ENCODE measurements around the gene KRTAP12-4. TPM values are rescaled to one million over a fixed set of nuclear protein-coding genes. Genes with fewer than 3 reads are reported as not detected.

Gene KRTAP12-4
- total RNA-seq, 3 donors from 2014 or later = not detected

GRCh38 chr21:44701541-44701940, 47.1 kb upstream of the KRTAP12-4 start:
- Histone ChIP-seq H3K4me1 (no peaks in the 10 kb centered on the region), H3K27ac (no peak overlapping the region), H3K27me3 (peaks cover 2 to 82% of the 10 kb centered on the region in 2 donors), H3K4me3 (no peak overlapping the region), H3K36me3 (no peaks in the 10 kb centered on the region), H3K9me3 (peaks cover 0 to 5% of the 10 kb centered on the region in 2 donors)
- no peak for TF ChIP-seq POLR2A (IDR thresholded peaks at IDR 0.05)
- TF ChIP-seq CTCF (IDR thresholded peaks at IDR 0.05) = no peak
- TF ChIP-seq POLR2AphosphoS5 (IDR thresholded peaks at IDR 0.05) = no peak
- intact Hi-C loops (cut with DNase I; ENCODE audit: low total_unique reads) = no loop called here
- no peak for DNase-seq (ENCODE audit: low spot score in 2 of 2)

GRCh38 chr21:44701023-44701400, 46.6 kb upstream of the KRTAP12-4 start:
- TF ChIP-seq CTCF (IDR thresholded peaks at IDR 0.05) (no peak), POLR2A (IDR thresholded peaks at IDR 0.05) (no peak)
- DNase-seq (ENCODE audit: low spot score in 2 of 2) = no peak
- Histone ChIP-seq H3K4me1 (no peaks in the 10 kb centered on the region), H3K27me3 (peaks cover 2 to 82% of the 10 kb centered on the region in 2 donors), H3K36me3 (no peaks in the 10 kb centered on the region), H3K27ac (no peak overlapping the region), H3K9me3 (peaks cover 0 to 3% of the 10 kb centered on the region in 2 donors), H3K4me3 (no peak overlapping the region)
- intact Hi-C loops (cut with DNase I; ENCODE audit: low total_unique reads) = no loop called here

GRCh38 chr21:44700101-44701022, 45.9 kb upstream of the KRTAP12-4 start:
- H3K4me1 ChIP-seq = no peaks in the 10 kb centered on the region
- TF ChIP-seq POLR2AphosphoS5 (IDR thresholded peaks at IDR 0.05) (no peak), POLR2A (IDR thresholded peaks at IDR 0.05) (no peak), CTCF (IDR thresholded peaks at IDR 0.05) (no peak)
- no peak overlapping the region for H3K27ac ChIP-seq
- DNase-seq (ENCODE audit: low spot score in 2 of 2) = peak in 1 of 2 donors; percentile 2
- no peak overlapping the region for H3K4me3 ChIP-seq
- H3K36me3 ChIP-seq = no peaks in the 10 kb centered on the region
- H3K27me3 ChIP-seq = peaks cover 2 to 81% of the 10 kb centered on the region in 2 donors
- H3K9me3 ChIP-seq = no peaks in the 10 kb centered on the region
- intact Hi-C loops (cut with DNase I; ENCODE audit: low total_unique reads) = no loop called here

- H3K36me3 ChIP-seq = no peaks in the 10 kb centered on the region
- TF ChIP-seq CTCF (IDR thresholded peaks at IDR 0.05) (no peak), POLR2AphosphoS5 (IDR thresholded peaks at IDR 0.05) (no peak), POLR2A (IDR thresholded peaks at IDR 0.05) (no peak)
- intact Hi-C loops (cut with DNase I; ENCODE audit: low total_unique reads) = no loop called here
- peak in 1 of 2 donors; percentile 12 for DNase-seq (ENCODE audit: low spot score in 2 of 2)
- H3K9me3 ChIP-seq = no peaks in the 10 kb centered on the region
- peaks cover 2 to 78% of the 10 kb centered on the region in 2 donors for H3K27me3 ChIP-seq
- H3K4me1 ChIP-seq = no peaks in the 10 kb centered on the region
- H3K27ac ChIP-seq = no peak overlapping the region
- H3K4me3 ChIP-seq = no peak overlapping the region
Measured at GRCh38 chr21:44699502-44700001, 45.1 kb upstream of the KRTAP12-4 start.
